GM19328 (cell line): ENCODE measurements around the gene USP48.
"Not testable (repeated sequence)": the region's sequence is repeated elsewhere in the genome, so short reads cannot be mapped to it uniquely, and the experiment has no call there.

Source experiments
- ATAC-seq: cut with Tn5 transposase; IDR thresholded peaks from one replicate; pipeline ENCODE4 v1.9.1; 2021; ENCODE audit warnings: mild to moderate bottlenecking, moderate library complexity; ENCODE audit not compliant: unreplicated experiment

The USP48 gene

DNA sequence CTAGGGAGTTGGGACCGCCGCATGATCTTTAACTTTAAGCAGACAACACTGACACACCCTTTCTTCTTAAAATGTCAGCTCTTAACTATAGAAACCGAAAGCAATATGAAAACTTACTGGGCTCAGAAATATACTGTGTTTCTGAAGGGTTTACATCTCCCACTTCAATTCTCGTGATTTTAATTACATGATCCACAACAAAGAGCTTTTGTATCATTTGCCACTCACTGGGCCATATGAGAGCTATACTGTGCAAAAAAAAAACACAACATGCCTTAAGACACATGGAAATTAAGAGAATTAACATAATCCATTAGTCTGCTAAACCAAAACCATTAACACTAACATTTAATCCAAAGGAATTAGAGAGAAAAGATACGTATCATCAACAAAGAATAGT is 78.8 kb downstream of the USP48 start:
- no peak for ATAC-seq

DNA sequence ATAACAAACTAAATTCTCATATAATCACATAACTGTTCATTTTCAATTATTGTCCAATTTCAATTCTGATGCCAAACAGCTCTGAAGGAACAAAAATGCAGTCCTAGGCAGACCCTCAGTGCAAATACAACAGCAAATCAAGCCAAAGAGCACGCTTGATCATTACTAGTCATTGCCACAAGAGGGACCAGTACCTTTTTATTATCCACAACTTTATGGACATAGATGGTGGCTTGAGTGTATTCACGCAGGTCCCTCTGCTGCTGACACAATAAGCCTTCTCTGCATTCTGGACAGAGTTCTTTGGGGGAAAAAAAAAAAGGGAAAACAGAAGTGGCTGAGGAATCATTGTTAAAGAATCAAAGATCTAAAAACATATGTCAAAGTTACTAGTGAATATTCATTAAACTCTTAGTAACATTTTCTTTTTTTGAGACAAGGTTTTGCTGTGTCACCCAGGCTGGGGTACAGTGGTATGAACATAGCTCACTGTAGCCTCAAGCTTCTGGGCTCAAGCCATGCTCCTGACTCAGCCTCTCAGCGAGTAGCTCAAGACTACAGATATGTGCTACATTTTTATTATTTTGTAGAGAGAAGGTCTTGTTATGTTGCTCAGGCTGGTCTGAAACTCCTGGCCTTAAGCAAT is 79.5 kb downstream of the USP48 start:
- ATAC-seq, result no peak

DNA sequence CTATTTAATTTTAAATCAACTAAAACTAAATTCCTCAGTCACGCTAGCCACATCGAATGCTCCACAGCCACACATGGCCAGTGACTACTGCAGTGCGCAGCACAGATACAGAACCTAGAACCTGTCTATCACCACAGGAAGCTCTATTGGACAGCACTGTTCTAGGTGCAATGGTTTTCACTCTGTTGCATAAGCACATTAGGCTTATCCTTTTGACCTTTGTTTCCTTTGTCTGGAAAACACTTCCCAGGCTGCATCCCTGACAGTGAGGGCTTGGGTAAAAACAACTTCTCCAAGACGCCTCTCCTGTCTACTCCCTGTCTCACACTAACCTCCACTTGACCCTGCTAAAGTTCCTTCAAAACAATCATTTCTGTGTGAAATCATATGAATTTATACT is 80.2 kb downstream of the USP48 start:
- ATAC-seq, result no peak

DNA sequence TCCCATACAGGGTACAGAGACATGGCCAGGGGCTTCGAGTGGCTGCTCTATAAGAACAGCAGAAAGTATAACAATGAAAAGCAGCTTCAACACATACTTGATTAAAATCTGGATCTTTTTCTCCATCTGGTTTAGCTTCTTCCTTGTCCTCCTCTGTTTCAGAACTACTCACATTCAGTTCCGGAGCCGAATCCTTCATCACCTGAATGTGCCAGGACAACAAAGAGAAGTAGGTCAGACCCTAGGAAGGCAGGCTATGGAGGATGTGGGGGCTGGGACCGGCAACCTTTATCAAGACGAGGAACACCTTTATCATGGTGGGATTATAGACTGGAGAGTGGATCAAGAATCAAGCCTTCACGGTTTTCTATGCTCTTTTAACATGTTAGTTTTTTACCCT is 81.5 kb downstream of the USP48 start:
- ATAC-seq, result no peak

DNA sequence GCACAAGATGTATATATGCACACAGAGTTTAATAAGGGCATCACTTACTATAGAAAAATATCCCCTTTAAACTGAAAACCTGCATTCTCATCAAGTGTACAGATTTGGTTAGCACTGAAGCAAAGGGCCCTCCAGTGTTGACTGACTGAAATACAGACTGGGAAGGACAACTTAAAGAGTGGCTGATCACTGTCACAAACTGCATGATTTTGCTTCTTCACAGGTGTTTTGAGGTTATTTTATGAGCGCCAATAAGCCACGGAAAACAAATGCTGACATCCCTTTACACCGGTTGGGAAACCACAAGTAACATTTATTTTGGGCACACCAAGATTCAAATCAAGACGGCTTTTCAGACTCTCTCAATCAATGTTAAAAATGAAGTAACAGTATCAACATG is 82.9 kb downstream of the USP48 start:
- no peak for ATAC-seq

DNA sequence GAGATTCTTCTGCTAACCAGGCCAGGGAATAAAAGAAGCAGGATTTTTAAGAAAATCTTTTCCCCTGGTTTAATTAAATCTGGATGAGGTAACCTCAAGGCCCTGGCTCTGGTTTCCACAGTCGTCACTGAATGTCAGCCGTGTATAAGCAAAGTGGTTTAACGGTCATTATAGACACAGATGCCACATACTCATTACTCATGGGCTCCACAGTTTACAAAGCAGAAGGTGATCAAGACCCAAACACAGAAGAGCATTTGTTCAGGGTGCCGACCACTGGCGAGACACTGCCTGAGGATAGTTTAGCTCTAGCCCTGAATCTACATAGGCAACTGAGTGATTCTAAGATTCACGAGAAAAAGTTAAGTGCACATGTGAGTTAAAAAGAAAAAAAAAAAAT is 86.0 kb downstream of the USP48 start:
- ATAC-seq, result no peak

DNA sequence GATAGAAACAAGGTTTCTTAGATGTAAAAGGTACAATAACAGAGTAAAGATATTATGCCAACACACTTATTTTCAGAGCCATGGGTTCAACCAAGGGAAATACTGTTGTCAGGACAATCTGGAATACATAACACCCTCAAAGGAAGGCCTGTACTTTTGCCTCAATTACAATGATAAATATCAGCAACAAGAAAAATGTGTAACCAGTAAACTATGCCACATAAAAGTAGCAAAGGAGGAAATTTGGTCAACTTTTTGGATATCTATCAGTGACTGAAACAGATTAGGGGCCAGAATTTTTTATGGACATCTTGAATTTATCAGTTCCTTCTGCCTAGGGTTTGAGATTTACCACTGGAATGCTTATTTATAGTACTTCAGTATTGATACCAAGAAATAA is 89.2 kb downstream of the USP48 start:
- ATAC-seq, result no peak

DNA sequence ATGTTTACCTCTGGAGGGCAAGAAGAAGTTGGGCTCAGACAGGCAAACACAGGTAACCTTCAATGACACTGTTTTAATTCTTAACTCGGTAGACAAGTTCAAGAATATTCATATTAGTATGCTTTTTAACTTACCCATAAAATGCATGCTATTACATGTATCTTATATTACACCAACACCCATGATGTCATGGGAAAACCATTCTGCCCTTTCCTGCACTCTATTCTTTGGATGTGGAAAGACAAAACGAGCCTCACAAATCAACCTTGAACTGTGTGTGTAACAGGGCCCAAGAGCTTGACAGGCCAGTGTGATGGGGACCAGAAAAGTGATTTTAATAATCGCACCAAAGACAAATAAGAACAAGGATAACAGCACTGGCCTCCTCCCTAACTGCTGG is 91.2 kb downstream of the USP48 start:
- ATAC-seq, result no peak

DNA sequence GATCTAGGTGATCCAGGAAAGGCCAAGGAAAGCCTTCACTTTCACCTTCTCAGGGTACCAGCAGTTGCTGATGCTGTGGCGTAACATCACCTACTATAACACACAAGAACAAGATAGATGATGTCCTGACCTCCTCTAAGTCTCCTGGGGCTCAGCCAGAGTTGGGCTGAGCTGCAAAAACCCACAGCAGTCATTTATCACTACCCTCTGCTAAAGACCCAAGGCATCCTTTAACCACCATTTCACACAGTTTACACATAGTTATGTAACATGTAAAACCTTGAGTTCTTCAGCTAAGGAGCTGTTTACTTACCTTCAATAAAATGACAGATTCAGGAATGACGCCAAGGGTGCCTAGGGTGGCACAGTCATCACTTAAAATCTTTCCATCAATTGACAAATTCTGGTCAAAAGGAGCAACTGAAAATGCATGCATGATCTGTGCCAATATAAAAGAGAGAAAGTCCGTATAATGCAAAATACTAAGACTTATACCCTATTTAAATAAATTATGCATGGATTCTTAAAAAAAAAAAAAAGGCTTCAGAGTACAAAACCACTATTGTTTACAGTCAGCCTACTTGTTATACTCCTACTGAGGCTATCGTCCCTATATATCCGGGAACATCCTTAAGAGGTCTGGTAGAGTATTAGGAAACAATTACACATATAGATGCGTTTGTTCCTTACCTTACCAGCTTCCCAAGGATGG is 93.1 kb downstream of the USP48 start:
- ATAC-seq, result no peak

DNA sequence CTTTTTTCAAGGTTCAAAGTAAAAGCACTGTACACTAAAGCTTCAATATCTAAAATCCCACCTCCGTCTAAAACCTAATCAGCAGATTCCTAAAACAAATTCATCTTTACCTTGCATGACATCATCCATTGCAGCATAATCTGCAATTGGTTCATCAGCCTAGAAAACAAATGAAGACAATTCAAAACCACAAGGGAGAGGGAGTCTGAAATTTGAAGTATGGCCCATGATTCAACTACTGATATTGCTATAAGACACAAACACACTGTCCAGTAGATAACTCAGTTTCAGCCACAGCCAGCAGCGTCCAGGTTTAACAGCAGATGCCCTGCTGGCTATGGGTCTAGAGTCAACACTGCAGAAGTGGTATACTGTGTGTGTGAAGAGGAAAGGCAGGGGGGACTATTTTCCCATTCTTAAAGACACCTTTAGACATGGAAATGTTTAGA is 95.8 kb downstream of the USP48 start:
- ATAC-seq, result no peak

DNA sequence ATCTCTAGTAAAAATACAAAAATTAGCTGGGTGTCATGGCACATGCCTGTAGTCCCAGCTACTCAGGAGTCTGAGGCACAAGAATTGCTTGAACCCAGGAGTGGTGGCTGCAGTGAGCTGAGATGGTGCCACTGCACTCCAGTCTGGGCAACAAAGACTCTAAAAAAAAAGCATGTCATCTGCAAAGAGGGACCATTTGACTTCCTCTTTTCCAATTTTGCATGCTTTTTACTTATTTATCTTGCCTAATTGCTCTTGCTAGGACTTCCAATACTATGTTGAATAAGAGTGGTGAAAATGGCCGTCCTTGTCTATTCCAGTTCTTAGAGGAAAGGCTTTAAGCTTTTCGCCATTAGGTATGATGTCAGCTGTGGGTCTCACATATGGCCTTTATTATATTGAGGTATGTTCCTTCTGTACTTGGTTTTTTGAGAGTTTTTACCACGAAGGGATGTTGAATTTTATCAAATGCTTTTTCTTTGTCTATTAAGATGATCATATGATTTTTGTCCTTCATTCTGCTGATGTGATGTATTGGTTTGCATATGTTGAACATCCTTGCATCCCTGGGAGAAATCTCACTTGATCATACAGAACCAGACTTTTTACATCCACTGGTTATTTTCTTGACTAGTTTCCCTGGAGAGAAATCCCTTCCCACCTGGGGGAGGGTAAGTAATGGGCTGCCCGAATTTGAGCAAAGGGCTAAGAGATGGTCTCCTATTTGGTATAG is 96.8 kb downstream of the USP48 start:
- ATAC-seq, result no peak

DNA sequence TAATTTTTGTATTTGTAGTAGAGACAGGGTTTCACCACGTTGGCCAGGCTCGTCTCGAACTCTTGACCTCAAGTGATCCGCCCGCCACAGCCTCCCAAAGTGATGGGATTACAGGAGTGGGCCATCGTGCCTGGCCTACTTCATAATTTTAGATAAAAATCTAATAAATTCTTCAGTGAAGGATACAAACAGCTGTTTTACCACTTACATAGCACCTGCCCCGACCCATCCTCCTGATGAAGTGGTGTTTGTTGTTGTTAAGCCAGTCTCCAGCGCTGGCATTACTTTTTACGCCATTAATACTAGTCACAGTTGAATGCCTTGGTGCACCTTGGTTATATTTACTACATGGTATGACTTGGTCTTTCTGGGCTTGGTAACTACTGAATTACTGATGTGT is 101.5 kb downstream of the USP48 start:
- no peak for ATAC-seq

DNA sequence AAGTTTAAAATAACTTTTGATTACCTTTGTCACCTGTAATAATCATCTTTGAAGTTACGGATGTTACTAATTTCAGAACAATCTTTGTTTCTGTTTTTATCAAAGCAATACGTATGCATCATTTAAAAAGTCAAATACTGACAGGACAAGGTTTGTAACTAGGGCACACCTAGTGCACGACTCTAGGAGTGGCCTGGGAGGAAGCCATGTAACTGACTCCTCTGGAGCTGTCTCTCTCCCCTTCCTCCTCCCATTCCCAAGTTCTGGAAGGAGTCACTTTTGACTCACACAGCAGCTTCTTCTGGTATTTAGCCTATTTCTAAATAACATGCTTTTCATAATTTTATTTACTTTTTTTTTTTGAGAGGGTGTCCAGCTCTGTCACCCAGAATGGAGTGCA is 102.0 kb downstream of the USP48 start:
- no peak for ATAC-seq

DNA sequence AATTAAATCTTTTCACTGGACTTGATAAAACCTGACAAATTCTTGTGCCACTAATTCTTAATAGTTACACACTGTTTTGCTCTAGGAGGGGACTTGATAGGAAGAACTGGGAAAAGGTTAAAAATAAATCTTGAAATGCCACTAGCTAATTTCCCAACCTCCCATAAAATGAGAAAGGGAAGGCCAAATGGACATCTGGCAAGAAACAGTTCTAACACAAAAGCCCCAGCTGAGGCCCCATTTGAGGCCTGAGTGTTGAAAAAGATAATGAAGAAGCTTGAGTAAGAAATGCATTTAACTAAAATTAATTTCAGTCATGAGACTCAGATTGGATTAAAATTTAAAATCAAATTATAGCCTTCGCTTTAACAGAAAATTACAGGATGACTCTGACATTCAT is 102.6 kb downstream of the USP48 start:
- ATAC-seq, result no peak

DNA sequence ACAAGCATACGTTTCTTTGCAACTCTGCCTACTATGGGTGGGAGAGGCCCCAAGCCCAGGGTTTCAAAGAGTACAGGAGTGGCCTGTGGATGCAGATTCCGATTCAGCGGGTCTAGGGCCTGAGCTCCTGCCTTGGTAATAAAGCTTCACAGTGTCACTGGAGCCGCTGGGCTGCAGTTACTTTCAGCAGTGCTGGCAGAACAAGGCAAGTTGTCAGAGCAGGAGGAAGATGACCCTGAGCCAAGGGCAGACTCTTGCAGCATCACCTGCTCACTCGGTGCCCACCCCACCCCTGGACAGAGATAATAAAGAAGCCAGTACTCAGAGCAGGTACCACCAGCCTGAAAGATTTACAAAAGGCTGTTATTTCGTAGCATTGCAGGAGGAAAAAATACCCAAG is 105.8 kb downstream of the USP48 start:
- ATAC-seq, result no peak

DNA sequence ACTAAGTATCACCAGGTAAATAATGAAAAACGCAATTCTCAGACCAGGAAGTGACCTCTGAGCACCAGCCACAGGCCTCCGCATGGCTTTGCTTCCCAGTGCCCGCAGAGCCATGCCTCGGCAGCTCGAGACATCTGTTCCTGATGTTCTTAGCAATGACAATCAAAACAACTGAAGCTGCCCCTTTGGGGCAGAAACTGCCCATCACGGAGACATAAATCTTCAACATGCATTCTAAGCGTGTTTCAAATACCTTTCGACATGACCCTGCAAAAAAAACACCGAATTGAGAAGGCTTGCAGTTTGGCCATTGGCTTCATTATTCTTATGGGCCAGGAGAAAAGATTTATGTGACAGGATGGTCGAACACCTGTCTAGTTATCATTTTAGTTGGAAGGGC is 108.0 kb downstream of the USP48 start:
- no peak for ATAC-seq

DNA sequence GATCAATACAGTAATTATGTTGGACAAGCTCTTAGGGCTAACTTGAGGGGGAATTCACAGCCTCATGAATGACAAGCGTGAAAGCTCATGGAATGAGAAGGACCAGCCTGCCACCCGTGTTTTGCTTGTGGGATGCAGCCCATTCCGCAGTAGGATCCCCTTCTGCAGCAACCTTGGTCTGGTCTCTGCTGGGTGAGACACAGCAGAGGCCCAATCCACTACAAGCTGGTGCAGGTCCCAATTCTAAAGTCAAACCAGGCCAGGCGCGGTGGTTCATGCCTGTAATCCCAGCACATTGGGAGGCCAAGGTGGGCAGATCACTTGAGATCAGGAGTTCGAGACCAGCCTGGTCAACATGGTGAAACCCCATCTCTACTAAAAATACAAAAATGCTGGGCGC is 109.1 kb downstream of the USP48 start:
- not testable (repeated sequence) for ATAC-seq

DNA sequence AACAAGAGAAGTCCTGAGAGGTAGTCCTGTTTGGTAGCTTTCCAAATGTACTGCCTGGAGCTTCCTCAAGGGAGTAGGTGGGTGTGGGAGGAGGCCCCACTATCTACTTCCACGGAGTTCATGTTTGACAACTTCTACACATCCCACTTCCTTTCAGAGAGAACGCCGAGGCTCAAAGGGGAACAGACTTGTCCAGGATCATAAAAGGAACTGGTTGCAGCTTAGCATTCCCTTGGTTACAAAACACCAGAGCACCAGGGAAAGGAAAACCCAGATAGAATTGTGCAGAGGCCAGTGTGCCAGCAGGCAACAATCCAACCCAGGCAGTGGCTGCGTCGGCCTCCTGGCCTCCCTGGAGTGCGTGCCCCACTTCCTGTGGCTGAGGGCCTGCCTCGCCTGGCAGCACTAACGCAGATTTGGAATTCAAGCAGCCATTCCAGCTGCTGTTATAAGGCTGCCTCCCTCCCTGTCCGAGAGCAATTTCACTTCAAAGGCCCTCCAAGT is 109.6 kb downstream of the USP48 start:
- no peak for ATAC-seq

DNA sequence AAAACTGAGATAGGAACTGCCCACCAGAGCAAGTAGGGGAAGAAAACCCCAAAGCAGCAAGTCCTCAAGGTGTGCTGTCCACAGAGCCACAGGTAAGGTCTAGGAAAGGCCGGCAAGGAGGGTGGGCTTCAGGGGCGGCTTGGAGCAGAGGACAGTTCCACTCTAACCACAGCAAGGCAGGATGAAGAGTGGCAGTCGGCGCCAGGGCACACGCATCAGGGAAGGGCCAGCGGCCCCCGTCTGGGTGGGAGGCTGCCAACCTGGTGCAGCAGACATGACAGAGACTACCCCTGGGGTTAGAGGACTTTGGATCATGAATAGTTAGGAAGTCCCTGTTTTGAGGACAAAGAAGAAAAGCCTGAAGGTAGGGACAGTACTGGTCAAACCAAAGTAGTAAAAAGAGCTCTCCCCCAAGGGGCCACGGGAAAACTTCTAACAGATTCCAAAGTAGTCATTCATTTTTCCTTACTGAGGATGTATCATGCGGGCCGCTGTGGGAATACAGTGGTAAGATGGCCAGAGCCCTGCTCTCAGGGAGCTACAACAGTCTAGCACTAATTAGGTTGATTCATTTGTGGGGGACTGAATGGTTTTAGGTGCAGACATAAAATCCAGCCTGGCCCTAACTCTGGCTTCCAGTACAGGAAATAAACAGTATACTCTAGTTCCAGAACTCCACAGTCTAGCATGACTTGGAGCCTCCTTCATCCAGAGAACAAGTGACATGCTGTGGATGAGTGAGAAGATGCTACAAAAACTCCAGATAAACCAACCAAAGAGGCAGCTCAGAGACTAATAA is 110.3 kb downstream of the USP48 start:
- no peak for ATAC-seq

DNA sequence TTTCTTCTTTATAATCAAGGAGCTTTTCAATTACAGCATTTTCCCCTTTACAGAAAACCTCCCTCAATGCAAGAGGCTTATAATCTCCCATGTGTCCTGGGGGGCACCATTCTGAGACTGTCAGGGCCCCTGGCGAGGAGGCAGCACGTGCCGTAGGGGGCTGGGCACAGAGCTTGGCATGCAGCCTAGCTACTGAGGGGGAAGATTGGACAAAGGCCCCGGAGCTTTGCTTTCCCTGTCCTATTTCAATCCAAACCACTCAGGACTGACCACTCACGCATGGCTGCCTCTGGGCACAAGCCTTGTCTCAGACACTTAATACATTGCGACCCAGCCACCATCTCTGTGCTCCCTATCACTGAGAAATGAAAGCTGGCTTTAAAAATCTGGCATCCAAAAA is 111.0 kb downstream of the USP48 start:
- no peak for ATAC-seq
